Measurements from ENCODE around the gene MXRA7.
"Not testable (repeated sequence)": the region's sequence is repeated elsewhere in the genome, so short reads cannot be mapped to it uniquely, and the experiment has no call there.

MXRA7 gene

DNA sequence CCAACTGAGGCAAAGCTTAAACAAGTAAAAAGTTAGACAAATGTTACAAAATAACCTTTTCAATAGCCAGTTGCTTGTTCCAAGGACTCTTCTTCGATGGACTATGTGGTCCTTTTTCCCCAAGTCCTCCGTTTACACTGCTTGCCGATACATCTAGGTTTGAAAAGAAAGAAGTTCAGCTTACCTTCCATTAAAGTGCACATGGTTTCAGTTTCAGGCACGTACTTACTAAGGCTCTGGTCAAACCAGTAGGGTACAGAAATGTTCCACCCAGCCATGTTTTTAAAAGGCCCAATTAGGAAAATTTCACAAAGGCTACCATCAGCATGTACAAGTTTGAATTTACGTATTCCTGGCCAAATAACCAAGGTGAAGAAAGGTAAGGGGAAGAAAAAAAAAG is 24.2 kb upstream of the MXRA7 start:
- no peak for DNase-seq

DNA sequence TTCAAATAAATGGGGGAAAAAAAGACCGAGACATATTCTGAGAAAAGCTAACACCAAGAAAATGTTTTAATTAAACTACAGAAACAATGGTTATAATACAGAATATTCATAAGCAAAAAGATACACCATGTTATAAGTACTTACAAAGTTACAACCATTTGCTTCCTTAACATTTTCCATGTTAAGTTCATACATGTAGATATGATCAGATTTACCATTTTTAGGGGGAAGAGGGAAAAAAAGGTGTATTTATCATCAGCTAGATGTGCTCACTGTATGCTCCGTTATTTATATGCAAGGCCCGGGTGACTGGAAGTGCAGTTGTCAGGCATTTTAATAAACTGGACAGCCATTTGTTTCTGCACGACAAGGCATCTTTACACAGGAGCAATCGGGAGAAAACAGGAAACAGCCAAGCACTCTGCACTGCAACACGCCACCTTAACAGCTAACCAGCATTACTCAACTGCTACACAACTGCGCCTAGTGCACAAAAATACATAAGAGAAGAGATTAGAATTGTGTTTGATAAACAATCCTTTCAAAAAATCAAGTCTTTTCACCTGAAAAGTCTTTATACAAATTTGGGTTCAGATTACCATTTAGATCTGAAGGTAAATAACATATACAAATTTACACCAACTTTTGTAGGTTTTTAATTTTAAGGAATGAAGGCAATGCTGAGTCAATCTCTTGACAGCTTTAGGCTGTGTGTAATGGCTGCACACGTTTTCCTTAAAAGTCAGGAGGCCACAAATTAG is 23.5 kb upstream of the MXRA7 start:
- DNase-seq: no peak

DNA sequence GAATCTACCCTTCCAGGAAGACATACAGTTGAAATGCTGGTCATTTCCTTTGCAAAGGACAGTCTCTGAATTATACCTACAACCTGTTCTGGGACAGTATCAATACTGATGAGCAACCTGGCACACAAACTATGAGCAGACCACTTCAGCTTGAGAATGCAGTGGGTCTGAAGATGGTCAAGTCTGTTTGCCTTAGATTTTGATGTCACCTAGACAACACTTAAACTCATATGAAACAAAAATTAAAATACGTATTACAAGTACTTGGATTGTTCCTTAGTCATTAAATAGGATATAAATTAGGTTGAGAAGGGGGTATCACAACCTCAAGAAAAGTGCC is 22.8 kb upstream of the MXRA7 start:
- DNase-seq: no peak

DNA sequence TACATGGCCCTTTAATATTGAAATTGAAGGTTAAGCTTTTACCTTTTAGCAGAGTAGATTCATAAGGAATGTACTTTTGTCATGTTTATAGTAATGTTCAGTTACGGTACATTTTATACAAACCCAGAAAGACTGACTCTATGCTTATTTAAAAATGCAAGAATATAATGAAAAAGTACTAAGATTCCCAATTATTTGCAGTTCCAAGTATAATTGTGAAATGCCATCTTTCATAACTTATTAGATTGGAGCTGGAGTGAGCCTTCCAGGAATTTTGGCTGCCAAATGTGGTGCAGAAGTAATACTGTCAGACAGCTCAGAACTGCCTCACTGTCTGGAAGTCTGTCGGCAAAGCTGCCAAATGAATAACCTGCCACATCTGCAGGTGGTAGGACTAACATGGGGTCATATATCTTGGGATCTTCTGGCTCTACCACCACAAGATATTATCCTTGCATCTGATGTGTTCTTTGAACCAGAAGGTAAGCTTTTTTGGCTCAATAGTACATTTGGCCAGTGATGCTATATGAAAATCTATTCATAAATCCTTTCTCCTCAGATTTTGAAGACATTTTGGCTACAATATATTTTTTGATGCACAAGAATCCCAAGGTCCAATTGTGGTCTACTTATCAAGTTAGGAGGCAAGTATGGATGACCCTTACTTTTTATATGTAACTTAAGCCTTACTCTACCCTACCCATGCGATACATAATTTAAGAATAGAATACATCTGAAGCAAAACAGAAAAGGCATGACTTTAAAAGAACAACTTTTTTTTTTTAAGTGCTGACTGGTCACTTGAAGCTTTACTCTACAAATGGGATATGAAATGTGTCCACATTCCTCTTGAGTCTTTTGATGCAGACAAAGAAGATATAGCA is 22.2 kb upstream of the MXRA7 start:
- no peak for DNase-seq

DNA sequence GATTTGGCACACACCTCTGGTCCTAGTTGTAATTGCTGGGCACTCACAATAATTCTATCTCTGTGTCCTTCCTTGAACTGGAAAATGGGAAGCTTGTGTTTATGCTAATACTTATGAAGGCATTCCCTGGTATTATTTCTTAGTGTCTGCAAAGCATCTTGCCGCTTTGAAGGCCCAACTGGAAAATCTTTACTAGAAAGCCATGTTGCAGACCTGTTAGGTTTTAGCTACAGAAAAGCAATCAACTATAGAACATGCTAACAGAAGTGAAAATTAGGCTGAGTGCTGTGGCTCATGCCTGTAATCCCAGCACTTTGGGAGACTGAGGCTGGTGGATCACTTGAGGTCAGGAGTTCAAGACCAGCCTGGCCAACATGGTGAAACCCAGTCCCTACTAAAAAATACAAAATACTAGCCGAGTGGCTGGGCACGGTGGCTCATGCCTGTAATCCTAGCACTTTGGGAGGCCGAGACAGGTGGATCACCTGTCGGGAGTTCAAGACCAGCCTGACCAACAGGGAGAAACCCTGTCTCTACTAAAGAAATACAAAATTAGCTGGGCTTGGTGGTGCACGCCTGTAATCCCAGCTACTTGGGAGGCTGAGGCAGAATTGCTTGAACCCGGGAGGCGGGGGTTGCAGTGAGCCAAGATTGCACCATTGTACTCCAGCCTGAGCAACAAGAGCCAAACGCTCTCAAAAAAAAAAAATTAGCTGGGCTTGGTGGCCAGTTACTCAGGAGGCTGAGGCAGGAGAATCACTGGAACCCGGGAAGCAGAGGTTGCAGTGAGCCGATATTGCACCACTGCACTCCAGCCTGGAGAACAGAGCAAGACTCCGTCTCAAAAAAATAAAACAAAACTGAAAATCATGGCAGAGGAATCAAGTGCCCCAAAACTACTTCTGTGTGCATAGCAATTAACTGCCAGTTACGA is 21.3 kb upstream of the MXRA7 start:
- not testable (repeated sequence) for DNase-seq

DNA sequence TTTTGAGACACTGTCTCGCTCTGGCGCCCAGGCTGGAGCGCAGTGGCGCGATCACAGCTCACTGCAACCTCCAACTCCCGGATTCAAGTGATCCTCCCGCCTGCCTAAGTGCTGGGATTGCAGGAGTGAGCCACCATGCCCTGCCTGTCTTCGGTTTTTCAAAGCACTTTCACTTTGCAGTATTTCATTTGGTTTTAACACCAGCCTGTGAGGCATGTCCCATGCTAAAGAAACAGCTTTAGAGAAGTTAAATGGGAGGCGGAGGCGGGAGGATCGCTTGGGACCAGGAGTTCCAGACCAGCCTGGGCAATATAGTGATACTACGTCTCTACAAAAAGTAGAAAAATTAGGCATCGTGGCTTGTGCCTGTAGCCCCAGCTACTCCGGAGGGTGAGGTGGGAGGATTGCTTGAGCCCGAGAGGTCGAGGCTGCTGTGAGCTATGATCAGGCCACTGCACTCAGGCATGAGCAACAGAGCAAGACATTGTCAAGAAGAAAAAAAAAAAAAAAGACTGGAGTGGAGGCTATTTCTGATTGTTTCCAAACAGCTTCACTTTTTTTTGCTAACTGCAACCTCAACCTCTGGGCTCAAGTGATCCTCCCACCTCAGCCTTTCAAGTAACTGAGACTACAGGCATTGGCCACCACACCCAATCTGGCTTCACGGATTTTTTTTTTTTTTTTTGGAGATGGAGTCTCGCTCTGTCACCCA is 17.1 kb upstream of the MXRA7 start:
- DNase-seq: no peak

DNA sequence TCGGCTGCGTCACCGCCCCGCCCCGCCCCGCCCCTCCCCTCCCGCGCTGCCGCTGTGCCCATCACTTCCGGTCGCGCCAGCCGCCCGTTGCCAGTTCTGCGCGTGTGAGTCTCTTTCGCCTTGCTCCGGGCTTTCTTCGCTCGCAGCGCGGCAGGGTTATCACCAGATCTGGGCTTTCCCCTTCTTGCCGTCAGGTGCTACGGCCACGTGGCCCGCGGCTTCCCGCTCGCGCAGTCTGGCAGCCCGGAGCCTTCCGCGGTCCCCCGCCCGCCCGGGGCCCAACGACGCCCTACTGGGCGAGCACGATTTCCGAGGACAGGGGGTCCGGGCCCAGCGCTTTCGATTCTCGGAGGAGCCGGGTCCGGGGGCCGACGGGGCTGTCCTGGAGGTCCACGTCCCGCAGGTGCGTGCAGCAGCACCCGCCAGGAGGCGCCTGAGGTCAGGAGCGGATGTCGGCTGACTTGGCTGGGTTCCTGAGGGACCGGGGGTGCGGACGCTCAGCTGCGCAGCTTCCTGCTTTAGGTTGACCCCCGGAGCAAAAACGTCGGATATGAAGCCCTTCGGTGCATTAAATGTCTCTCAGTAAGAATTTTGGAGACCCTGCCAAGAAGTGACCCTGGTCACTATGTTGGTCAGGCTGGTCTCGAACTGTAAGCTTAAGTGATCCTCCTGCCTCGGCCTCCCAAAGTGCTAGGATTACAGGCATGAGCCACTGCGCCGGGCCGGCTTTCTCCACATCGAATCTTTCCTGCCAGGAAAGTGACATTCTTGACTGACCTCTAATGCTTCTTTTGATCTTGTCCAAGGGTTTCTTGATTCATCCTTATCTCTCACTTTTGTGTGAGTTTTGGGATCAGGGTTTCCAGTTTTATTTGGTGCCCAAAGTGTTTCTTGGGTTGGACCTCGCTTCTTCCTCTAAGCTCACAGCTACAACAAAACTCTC is 16.3 kb upstream of the MXRA7 start, which contains the start of gene METTL23:
Gene METTL23 (plus strand): TSS at position 64 of the 943 bp plus-strand sequence. CDS start 2,872 bp downstream, outside the sequence.
- no peak for DNase-seq

DNA sequence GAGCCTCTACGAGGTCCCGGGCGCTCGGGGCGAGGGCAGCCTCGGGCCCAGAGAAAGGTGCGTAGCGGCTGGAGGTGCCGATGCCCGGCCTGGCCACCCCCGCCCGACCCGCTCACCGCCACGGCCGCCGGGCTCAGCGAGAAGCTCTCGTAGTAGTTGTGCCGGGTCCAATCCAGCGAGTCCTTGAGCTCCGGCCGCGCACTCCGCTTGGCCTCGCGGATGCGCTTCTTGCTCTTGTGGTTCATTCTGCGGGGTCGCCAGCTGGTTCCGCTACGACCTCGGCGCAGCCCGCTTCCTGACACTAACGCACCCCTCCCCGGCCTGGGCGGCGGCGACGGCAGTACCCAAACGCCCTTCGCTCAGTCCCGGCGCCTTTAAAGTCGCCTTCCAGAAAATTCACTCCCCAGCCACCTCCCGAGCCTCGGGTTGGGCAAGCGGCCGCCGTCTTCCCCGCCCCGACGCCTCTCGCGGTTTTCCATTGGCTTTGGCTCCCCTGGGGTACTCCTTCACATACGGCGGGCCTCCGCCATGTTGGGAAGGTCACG is 15.5 kb upstream of the MXRA7 start, which contains the start of gene JMJD6:
Gene JMJD6 (minus strand): TSS at position 376 of the 545 bp plus-strand sequence. CDS start 131 bp downstream, at position 245.
- DNase-seq: peak; percentile 64 to 93

DNA sequence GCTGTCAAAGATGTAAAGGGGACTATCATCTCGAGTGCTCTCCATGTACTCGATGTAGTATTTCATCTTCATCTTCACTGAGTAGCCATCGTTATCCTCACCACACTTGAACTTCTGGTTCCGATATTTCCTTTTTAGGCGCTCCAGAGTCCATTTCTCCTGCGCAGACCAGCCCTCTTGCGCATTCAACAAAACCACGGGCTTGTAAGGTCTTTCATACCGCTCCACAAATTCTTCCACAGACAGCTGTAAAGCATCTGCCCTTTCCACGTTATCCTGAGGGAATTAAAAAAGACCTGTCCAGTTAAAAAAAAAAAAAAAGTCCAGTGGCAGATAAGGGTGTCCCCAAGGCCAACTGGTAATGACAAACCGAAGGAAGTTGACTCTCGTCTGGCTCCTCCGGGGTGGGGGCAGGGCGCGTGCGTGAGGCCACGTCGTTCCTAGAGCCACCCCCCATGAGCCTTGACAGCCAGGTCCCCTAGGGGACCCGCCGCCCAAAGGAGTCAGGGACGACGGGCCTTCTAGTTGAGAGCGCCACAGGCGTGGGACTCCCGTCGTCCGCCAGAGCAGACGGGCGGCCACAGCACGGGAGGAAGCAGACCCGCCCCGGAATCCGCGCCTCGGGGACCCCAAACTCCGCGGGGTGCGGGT is 14.9 kb upstream of the MXRA7 start:
- peak in 1 of 2 experiments; percentile 9 for DNase-seq

DNA sequence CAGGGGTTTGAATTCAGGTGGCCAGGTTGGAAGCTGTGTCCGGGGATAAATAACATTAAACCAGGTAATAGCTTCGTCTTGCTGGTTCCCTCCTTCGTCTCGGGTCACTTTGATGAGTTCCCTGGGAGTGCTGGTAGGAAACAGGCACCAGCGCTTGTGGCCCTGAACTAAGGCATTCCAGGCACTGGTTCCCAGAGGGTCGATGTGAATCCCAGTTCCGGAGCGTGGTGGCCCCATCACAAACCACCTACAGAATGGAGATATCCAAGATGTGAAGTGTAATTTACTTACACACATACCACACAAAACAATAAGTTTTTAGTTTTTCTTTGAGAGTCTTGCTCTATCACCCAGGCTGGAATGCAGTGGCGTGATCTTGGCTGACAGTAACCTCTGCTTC is 13.0 kb upstream of the MXRA7 start:
- DNase-seq: no peak

DNA sequence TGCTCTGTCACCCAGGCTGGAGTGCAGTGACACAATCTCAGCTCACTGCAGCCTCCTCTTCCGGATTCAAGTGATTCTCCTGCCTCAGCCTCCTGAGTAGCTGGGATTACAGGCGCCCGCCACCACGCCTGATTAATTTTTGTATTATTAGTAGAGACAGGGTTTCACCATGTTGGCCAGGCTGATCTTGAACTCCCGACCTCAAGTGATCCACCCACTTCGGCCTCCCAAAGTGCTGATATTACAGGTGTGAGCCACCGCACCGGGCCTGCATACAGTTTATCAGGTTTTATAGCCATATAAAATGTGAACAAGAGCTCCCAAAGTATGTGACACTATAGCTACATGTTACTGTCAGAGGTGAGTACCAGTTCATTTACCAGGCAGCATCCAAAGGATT is 12.2 kb upstream of the MXRA7 start:
- DNase-seq: not testable (repeated sequence)

DNA sequence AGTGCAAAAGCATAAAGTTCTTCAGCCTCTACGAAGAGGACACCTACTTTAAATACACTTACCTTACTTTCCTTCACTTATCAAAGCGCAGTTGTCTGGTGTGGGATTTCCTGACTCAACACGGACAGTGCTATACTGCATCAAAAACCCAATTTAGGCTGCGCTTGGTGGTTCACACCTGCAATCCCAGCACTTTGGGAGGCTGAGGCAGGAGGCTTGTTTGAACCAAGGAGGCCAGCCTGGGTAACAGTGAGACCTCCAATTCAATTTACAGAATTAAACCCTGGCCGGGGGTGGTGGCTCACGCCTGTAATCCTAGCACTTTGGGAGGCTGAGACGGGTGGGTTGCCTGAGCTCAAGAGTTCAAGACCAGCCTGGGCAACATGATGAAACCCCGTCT is 11.5 kb upstream of the MXRA7 start:
- DNase-seq: no peak

DNA sequence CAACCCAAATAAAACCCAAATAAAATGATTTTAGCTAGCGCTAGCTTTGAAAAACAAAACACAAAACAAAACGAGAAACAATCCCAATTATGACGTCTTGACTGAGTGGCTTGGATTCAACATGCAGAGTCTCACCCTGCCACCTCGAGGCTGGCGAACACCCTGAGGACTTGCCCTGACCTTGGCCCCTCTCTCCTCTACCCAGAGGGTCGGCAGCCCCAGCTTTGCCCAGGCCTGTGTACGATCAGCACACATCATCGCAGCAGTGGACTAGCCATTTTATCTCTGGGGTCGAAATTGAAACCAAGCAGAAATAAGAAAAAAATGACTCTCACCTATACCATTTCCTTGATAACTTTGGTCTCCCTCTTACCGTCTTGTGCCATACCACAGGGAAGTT is 10.7 kb upstream of the MXRA7 start:
- DNase-seq: no peak

DNA sequence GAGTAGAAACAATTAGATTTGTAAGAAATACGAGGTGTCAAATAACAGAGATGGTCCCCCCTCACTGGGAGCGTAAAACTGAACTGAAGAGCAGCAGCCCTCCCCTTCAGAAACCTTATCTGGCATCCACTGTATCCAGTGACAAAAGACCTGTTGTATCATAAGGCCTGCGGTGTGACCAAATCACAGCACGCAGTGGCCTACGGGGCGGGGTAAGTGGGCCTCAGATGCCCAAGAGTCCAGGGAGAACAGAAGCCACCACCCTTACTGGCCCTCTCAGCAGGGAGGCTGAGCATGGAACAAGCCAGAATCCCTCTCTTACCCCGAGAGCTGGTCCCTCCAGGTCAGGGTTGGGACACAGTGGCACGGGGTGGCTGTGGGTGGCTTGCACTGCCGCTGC is 10.2 kb upstream of the MXRA7 start:
- DNase-seq: no peak

DNA sequence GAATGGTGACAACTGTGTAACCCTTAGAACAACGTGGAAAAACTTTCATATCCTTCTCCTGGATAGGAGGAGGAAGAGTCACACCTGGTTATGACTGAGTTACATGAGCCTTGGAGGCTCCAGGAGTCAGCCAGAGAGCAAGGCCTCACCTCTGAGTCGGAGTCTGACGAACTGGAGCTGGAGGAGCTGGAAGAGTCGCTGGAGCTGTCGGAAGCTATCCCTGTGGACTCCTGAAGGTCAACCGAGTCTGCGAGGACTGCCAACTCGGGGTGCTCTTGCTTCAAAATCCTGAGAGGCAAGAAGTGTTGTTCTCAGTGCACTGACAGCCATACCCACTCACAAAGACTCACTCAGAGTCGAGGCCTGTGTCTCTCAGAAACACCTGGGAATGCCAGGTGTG is 9.4 kb upstream of the MXRA7 start:
- DNase-seq: no peak

DNA sequence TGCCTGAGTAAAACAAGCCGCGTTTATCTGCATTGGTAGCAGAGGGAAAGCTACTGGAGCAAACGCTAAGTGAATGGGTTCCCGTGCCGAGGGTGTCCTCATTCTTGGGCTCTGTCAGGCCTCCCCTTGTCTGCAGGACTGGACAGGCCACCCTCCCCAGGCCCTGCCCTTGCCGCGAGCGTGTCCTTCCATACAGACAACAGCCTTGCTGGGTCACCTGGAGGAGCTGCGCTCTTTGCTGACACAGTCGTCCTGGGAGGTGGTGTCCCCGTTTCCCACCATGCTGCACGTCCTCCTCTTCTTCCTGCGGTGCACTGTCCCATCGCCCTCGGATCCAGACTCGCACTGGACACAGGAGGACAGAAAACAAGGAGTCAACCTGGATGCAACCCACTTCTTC is 7.8 kb upstream of the MXRA7 start:
- no peak for DNase-seq

DNA sequence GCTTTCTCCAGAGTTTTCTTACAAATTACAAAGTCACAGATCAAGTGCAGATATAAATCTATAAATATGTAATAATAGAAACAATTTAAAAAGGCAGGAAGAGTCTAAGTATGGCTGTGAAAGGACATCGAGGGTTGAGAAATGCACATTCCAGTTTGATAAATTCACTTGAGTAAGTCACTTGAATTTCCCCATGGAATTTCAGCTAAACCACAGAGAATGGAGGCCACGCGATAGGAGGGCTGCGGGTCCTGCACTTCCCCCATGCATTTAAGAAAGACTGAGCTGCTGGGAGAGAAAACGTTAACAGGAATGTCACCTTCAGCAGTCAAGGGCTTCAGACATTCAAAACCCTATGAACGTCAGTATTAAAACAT is 6.1 kb upstream of the MXRA7 start:
- no peak for DNase-seq

DNA sequence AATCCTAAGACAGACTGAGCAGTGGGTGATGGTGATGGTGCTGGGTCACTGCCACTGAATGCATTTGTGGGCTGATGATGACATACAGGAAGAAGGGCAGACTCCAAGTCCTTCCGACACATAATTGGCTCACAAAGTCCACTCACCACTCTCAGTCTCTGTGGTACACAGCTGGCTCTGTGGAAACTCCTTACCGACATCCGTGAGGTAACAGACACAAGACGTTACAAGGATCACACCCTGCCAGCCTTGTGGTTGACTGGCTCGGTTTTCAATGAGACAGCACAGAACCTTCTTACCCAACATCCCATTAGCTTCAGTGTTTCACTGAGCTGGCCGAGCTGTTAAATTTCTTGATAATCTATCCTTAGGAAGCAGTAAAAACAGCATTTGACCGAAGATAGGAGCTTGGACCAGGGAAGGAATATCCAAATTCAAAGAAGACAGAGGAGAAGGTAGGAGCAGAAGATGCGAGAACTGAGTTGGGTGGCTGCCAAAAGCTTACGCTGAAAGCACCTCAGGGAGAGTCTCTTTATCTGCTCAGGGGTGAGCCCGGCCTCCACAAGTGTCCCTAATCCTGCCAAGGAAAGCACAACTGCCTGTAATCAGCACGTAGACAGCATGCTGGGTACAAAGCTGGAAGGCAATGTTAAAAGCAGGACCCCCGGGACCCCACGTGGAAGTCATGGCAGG is 5.5 kb upstream of the MXRA7 start:
- DNase-seq: no peak

DNA sequence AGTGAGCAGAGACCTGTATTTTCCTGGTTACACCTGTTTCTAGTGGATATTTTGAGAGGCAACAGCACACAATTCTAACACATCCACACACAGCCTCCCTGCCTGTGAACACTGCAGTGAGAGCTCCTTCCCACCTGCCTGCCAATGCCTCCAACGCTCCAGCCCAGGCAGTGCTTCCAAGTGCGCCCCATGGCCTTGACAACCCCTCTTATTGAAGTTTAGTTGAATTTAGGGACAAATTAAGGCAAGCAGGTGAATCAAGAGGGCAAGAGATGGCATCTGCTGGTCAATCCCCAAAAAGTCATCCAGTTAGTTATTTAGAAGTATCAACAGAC is 4.7 kb upstream of the MXRA7 start:
- no peak for DNase-seq

All from NCI-H187 (cell line).